ENCODE data around the gene MPEG1.

DNA sequence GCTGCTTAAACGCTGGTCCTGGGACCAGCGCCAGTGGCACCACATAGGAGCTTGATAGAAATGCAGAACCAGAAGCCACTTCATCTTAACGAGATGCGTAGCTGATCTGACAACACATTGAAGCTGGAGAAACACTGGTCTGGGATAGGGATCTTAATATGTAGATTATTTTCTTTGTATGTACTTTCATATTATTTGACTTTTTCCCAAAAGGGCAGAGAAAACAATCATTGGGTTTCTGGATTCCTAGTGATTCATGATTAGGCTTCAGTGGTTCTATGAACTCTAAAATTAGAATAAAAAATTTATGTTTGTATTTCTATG lies 12.3 kb downstream of the MPEG1 start:
- TF ChIP-seq, protein P1, sequence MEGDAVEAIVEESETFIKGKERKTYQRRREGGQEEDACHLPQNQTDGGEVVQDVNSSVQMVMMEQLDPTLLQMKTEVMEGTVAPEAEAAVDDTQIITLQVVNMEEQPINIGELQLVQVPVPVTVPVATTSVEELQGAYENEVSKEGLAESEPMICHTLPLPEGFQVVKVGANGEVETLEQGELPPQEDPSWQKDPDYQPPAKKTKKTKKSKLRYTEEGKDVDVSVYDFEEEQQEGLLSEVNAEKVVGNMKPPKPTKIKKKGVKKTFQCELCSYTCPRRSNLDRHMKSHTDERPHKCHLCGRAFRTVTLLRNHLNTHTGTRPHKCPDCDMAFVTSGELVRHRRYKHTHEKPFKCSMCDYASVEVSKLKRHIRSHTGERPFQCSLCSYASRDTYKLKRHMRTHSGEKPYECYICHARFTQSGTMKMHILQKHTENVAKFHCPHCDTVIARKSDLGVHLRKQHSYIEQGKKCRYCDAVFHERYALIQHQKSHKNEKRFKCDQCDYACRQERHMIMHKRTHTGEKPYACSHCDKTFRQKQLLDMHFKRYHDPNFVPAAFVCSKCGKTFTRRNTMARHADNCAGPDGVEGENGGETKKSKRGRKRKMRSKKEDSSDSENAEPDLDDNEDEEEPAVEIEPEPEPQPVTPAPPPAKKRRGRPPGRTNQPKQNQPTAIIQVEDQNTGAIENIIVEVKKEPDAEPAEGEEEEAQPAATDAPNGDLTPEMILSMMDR (IDR thresholded peaks at IDR 0.05; ENCODE audit: borderline replicate concordance, extremely low read depth, low read length, poor library complexity, severe bottlenecking) = no peak
- TF ChIP-seq EZH2 (IDR thresholded peaks at IDR 0.05; ENCODE audit: borderline replicate concordance, low read depth, low read length, severe bottlenecking) = no peak

All from DND-41 (cell line).